NK-92 (cell line): ENCODE data around the gene GABPB2.

Experiments used
- DNase-seq: peaks from one replicate; lab custom pipeline; 2025; ENCODE audit not compliant: unreplicated experiment; lab: John Stamatoyannopoulos, UW

GABPB2 gene

GRCh38 chr1:151070474-151071276 lies at the start of gene GABPB2:
GABPB2 (plus strand) TSS chr1:151070761; CDS start chr1:151088190, 17,429 bp downstream.
- peak; percentile 24 for DNase-seq

GRCh38 chr1:151024540-151025146 lies 45.9 kb upstream of the GABPB2 start:
- DNase-seq = peak; percentile 18

- no peak for DNase-seq
Measured at GRCh38 chr1:151026460-151026859, 44.1 kb upstream of the GABPB2 start.

GRCh38 chr1:151032164-151032563 lies 38.4 kb upstream of the GABPB2 start:
- DNase-seq = no peak

GRCh38 chr1:151035167-151035566 lies 35.4 kb upstream of the GABPB2 start:
- DNase-seq = no peak

- no peak for DNase-seq
Measured at GRCh38 chr1:151036356-151036755, 34.2 kb upstream of the GABPB2 start, which contains the start of gene BNIPL. BNIPL (plus strand) TSS chr1:151036586; CDS start chr1:151036726, 140 bp downstream.

GRCh38 chr1:151037032-151037431 lies 33.5 kb upstream of the GABPB2 start:
- no peak for DNase-seq

GRCh38 chr1:151039521-151039920 lies 31.0 kb upstream of the GABPB2 start:
- no peak for DNase-seq

GRCh38 chr1:151043163-151043562 lies 27.4 kb upstream of the GABPB2 start:
- no peak for DNase-seq

- no peak for DNase-seq
Measured at GRCh38 chr1:151047591-151047924, 23.0 kb upstream of the GABPB2 start, which contains the start of gene C1orf56. C1orf56 (plus strand) TSS chr1:151047751; CDS start chr1:151047848, 97 bp downstream.

GRCh38 chr1:151047925-151048644 lies 22.5 kb upstream of the GABPB2 start:
- no peak for DNase-seq

- no peak for DNase-seq
Measured at GRCh38 chr1:151048645-151049032, 21.9 kb upstream of the GABPB2 start.

GRCh38 chr1:151049458-151049857 lies 21.1 kb upstream of the GABPB2 start:
- DNase-seq = no peak

- DNase-seq = no peak
Measured at GRCh38 chr1:151050051-151050688, 20.4 kb upstream of the GABPB2 start.

- DNase-seq = no peak
Measured at GRCh38 chr1:151051356-151052009, 19.1 kb upstream of the GABPB2 start.

GRCh38 chr1:151054971-151055547 lies 15.5 kb upstream of the GABPB2 start:
- DNase-seq = no peak

GRCh38 chr1:151055581-151055980 lies 15.0 kb upstream of the GABPB2 start:
- no peak for DNase-seq

GRCh38 chr1:151056149-151056548 lies 14.4 kb upstream of the GABPB2 start:
- DNase-seq = no peak

- no peak for DNase-seq
Measured at GRCh38 chr1:151058692-151059091, 11.9 kb upstream of the GABPB2 start.
